Stomach (tissue), 9 donors: ENCODE measurements around the gene LRMDA. TPM values are rescaled to one million over a fixed set of nuclear protein-coding genes. Genes with fewer than 3 reads are reported as not detected.

Experiments used
- DNase-seq, 2 donors: peaks; one replicate each; pipeline versions ENCODE4 v3.0.0 to v3.0.0-alpha.2; 2013 to 2019
- H3K27ac ChIP-seq, 5 donors: fragments of 200-600 bp in 4 of 5; sonication (generic) in 4 of 5; one replicate each; pipeline ENCODE4 v1.5.1; 2013 to 2019; ENCODE audit warnings: mild to moderate bottlenecking in 1 of 5, moderate library complexity in 1 of 5
- H3K27me3 ChIP-seq, 3 donors: fragments of 200-600 bp; sonication (generic); one replicate each; pipeline ENCODE4 v1.5.1; 2017 to 2019; ENCODE audit warnings: mixed run types in 1 of 3
- H3K36me3 ChIP-seq, 4 donors: fragments of 200-600 bp; sonication (generic); 1 replicate in 3 of 4; 2 replicates in 1 of 4; pipeline ENCODE4 v1.5.1; 2016 to 2019
- H3K4me1 ChIP-seq, 4 donors: fragments of 200-600 bp; sonication (generic); one replicate each; pipeline ENCODE4 v1.5.1; 2016 to 2019
- H3K4me3 ChIP-seq, 4 donors: fragments of 200-600 bp; sonication (generic) in 3 of 4; one replicate each; pipeline ENCODE4 v1.5.1; 2016 to 2019; ENCODE audit warnings: mild to moderate bottlenecking in 1 of 4
- H3K9me3 ChIP-seq, 4 donors: fragments of 200-600 bp; sonication (generic); one replicate each; pipeline ENCODE4 v1.5.1; 2016 to 2019
- CTCF ChIP-seq, 7 experiments: fragments of 450-650 bp in 4 of 7; fragments of 200-600 bp in 3 of 7; sonication (generic) in 3 of 7; IDR thresholded peaks; one replicate each; pipeline ENCODE4 v1.5.1; 2016 to 2019; ENCODE audit warnings: antibody characterized with exemption in 7 of 7, control low read depth in 2 of 7, mild to moderate bottlenecking in 1 of 7
- EP300 ChIP-seq: sonication (generic); formaldehyde crosslinking; IDR thresholded peaks from one replicate; pipeline ENCODE4 v1.6.1; 2017; ENCODE audit warnings: antibody characterized with exemption
- POLR2A ChIP-seq, 4 donors: fragments of 450-650 bp; IDR thresholded peaks; one replicate each; pipeline ENCODE4 v1.6.1; 2016; ENCODE audit warnings: antibody characterized with exemption in 4 of 4, control low read depth in 2 of 4, mild to moderate bottlenecking in 1 of 4, moderate library complexity in 1 of 4
- POLR2AphosphoS5 ChIP-seq, 3 donors: sonication (generic); formaldehyde crosslinking; IDR thresholded peaks; one replicate each; pipeline ENCODE4 v1.6.1; 2016; ENCODE audit warnings: antibody characterized with exemption in 3 of 3
- WGBS, 5 donors: extraction: QIAGEN DNeasy Blood & Tissue Kit in 3 of 5; methylation state at CpG; one replicate each; pipeline versions ENCODE4 v1.1.5 to v1.1.7; 2013 to 2018; 5-methylcytosine and 5-hydroxymethylcytosine counted together
- intact Hi-C: fragments of 100-400 bp; cut with DNase I; formaldehyde crosslinking; loops from one replicate; pipeline ENCODE4 v1.15.1; 2023; ENCODE audit warnings: low total_unique reads
- polyA plus RNA-seq, 3 donors: library from polyadenylated mRNA; stranded (reverse); fragments of 200-250 nt; gene quantifications; one replicate each; pipeline ENCODE4 v1.2.3, GENCODE V29; 2013
- total RNA-seq, 5 donors: library from RNA; depleted of rRNA; stranded (reverse); fragments of >200 nt; gene quantifications; one replicate each; pipeline versions ENCODE4 v1.1.0 to v1.2.3, GENCODE V29; 2014 to 2016
- donor health status: healthy with polysubstance abuse.
- donor health status: Bipolar disorder and iron deficiency.
- donor health status: healthy.

Gene LRMDA
- total and polyA plus RNA-seq, 8 donors, result 1.3 to 30.2 (median 13.6) TPM; not detected in 1

GRCh38 chr10:75466886-75467285 lies 35.5 kb downstream of the LRMDA start:
- Histone ChIP-seq H3K27me3 (no peaks in the 10 kb centered on the region), H3K4me3 (no peak overlapping the region), H3K4me1 (peaks cover 5 to 35% (median 20%) of the 10 kb centered on the region in 4 donors), H3K9me3 (no peaks in the 10 kb centered on the region), H3K27ac (no peak overlapping the region), H3K36me3 (no peaks in the 10 kb centered on the region)
- no peak for DNase-seq
- 83 to 93% (median 91%) methylated on average over 6 of the region's 6 CpGs for WGBS, 5 donors
- intact Hi-C loops, result no loop called here
- TF ChIP-seq EP300 (no peak), CTCF (IDR thresholded peaks at IDR 0.05) (no peak), POLR2A (IDR thresholded peaks at IDR 0.05) (no peak), POLR2AphosphoS5 (IDR thresholded peaks at IDR 0.05) (no peak)

DNA sequence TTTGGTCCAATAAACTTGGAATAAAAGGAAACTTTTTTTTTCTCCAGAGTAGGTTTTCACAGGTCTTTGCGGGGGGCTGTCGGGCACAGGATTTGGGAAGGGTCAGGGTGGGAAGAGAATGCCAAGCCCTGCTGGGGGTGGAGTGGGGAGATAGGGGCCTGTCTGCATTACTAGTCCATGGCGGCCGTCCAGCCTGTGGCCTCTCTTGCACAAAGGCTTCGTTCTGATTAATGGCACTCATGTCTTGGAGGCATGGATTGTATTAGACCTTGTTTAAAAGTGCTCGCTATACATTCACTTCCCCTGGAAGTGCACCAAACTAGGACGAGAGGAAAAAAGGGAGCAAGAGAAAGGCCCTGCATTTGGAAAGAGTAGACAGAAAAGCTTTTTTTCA lies 37.2 kb downstream of the LRMDA start:
- Histone ChIP-seq H3K4me3 (no peak overlapping the region), H3K27me3 (no peaks in the 10 kb centered on the region), H3K27ac (peak overlapping the region in 2 of 5 donors; percentile 5 to 61), H3K4me1 (peaks cover 5 to 41% (median 20%) of the 10 kb centered on the region in 4 donors), H3K36me3 (no peaks in the 10 kb centered on the region), H3K9me3 (no peaks in the 10 kb centered on the region)
- no peak for DNase-seq
- intact Hi-C loops, result no loop called here
- WGBS, 5 donors, result 70 to 86% (median 84%) methylated on average over 7 of the region's 7 CpGs
- TF ChIP-seq EP300 (no peak), POLR2A (IDR thresholded peaks at IDR 0.05) (no peak)

GRCh38 chr10:75469006-75469616 lies 37.7 kb downstream of the LRMDA start:
- WGBS, 5 donors, result 50 to 74% (median 66%) methylated on average over 3 of the region's 3 CpGs
- no peaks in the 10 kb centered on the region for H3K36me3 ChIP-seq
- TF ChIP-seq CTCF (IDR thresholded peaks at IDR 0.05) (no peak), EP300 (no peak), POLR2AphosphoS5 (IDR thresholded peaks at IDR 0.05) (peak; percentile 47 to 72 (median 66))
- H3K9me3 ChIP-seq, result no peaks in the 10 kb centered on the region
- no peaks in the 10 kb centered on the region for H3K27me3 ChIP-seq
- no peak overlapping the region for H3K4me3 ChIP-seq
- H3K4me1 ChIP-seq, result peaks cover 5 to 41% (median 20%) of the 10 kb centered on the region in 4 donors
- H3K27ac ChIP-seq, result peak overlapping the region in 2 of 5 donors; percentile 27 to 61
- peak in 1 of 2 donors; percentile 75 for DNase-seq
- intact Hi-C loops, result no loop called here

GRCh38 chr10:75470901-75471300 lies 39.5 kb downstream of the LRMDA start:
- no peaks in the 10 kb centered on the region for H3K9me3 ChIP-seq
- H3K27ac ChIP-seq, result no peak overlapping the region
- WGBS, 5 donors, result 46 to 62% (median 58%) methylated on average over 4 of the region's 4 CpGs

More at GRCh38 chr10:75470901-75471300, 39.5 kb downstream of the LRMDA start:
- Histone ChIP-seq H3K27me3 (no peaks in the 10 kb centered on the region), H3K36me3 (no peaks in the 10 kb centered on the region), H3K4me3 (no peak overlapping the region), H3K4me1 (peaks cover 5 to 32% (median 20%) of the 10 kb centered on the region in 4 donors)
- TF ChIP-seq POLR2A (IDR thresholded peaks at IDR 0.05) (no peak), CTCF (IDR thresholded peaks at IDR 0.05) (no peak), EP300 (no peak)
- DNase-seq, result peak in 1 of 2 donors; percentile 77
- intact Hi-C loops, result no loop called here
